NB4 (cell line): ENCODE data around the gene COMMD2.

Source experiments
- DNase-seq: peaks from one replicate; pipeline ENCODE4 v3.0.0; 2010; ENCODE audit warnings: low read depth
- H3K4me3 ChIP-seq: one replicate; pipeline ENCODE4 v1.5.1; 2011; ENCODE audit warnings: mild to moderate bottlenecking, low read depth, low read length, moderate library complexity
- MAX ChIP-seq: IDR thresholded peaks from 2 replicates; pipeline ENCODE4 v1.6.1; 2011; ENCODE audit warnings: low read depth, low read length
- MYC ChIP-seq: IDR thresholded peaks from 2 replicates; pipeline ENCODE4 v1.6.1; 2011; ENCODE audit warnings: low read depth, low read length
- POLR2A ChIP-seq: IDR thresholded peaks from 2 replicates; pipeline ENCODE4 v1.6.1; 2011; ENCODE audit warnings: mild to moderate bottlenecking; ENCODE audit not compliant: insufficient read length; ENCODE audit errors: extremely low read depth
- TF ChIP-seq, protein P1 (sequence below): IDR thresholded peaks from one replicate; pipeline ENCODE4 v1.5.1; 2012; ENCODE audit warnings: low read depth, low read length

Gene COMMD2

GRCh38 chr3:149702691-149703441 is 49.4 kb downstream of the COMMD2 start:
- DNase-seq: no peak
- H3K4me3 ChIP-seq: no peak overlapping the region
- TF ChIP-seq MAX (no peak), POLR2A (no peak), MYC (no peak)
- TF ChIP-seq, protein P1, sequence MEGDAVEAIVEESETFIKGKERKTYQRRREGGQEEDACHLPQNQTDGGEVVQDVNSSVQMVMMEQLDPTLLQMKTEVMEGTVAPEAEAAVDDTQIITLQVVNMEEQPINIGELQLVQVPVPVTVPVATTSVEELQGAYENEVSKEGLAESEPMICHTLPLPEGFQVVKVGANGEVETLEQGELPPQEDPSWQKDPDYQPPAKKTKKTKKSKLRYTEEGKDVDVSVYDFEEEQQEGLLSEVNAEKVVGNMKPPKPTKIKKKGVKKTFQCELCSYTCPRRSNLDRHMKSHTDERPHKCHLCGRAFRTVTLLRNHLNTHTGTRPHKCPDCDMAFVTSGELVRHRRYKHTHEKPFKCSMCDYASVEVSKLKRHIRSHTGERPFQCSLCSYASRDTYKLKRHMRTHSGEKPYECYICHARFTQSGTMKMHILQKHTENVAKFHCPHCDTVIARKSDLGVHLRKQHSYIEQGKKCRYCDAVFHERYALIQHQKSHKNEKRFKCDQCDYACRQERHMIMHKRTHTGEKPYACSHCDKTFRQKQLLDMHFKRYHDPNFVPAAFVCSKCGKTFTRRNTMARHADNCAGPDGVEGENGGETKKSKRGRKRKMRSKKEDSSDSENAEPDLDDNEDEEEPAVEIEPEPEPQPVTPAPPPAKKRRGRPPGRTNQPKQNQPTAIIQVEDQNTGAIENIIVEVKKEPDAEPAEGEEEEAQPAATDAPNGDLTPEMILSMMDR: no peak

GRCh38 chr3:149701977-149702350 is 50.3 kb downstream of the COMMD2 start:
- H3K4me3 ChIP-seq: no peak overlapping the region
- no peak for TF ChIP-seq MAX
- no peak for TF ChIP-seq POLR2A
- no peak for TF ChIP-seq MYC
- TF ChIP-seq, protein P1: no peak
- no peak for DNase-seq

- TF ChIP-seq POLR2A (no peak), MYC (no peak), MAX (no peak)
- TF ChIP-seq, protein P1: no peak
- no peak for DNase-seq
- no peak overlapping the region for H3K4me3 ChIP-seq
These were observed 50.9 kb downstream of the COMMD2 start for GRCh38 chr3:149701206-149701976.
